Activated CD4-positive, alpha-beta T cell treated with anti-CD3 and anti-CD28 coated beads, Interleukin-2, Interleukin-4, amounts not matched to agents 100 ng/mL and 50 ng/mL, durations not matched to agents 16 hours and 8 hours (primary cell): ENCODE data around the gene GDPGP1.
"Not testable (repeated sequence)": the region's sequence is repeated elsewhere in the genome, so short reads cannot be mapped to it uniquely, and the experiment has no call there.

Source experiments
- DNase-seq: peaks from one replicate; pipeline ENCODE4 v3.0.0-alpha.2; 2020; ENCODE audit warnings: low spot score

GDPGP1 gene

GRCh38 chr15:90261811-90262210 is 27.8 kb downstream of the GDPGP1 start:
- no peak for DNase-seq

DNA sequence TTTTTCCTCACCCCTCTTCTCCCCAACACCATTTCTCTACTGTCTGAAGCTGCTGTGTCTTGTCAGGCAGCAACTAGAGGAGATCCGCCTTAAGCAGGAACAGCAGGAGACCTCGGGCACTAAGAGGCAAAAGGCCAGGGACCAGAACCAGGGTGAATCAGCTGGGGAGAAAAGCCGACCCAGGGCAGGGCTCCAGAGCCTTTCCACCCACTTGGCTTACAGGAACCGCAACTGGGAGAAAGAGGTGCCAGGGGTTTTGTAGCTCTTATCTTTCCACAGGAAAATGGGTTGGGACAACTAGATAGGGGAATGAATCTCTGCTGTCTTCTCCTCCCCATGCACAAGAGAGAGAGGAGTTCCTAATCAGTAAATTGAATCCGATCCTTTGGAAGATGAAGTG is 28.4 kb downstream of the GDPGP1 start:
- DNase-seq = no peak

- DNase-seq = peak; percentile 58
Measured at GRCh38 chr15:90264671-90265070, 30.7 kb downstream of the GDPGP1 start.

- peak; percentile 94 for DNase-seq
Measured at GRCh38 chr15:90265271-90266060, 31.5 kb downstream of the GDPGP1 start, which contains the start of gene NGRN. NGRN (plus strand) TSS chr15:90265672; CDS start chr15:90265713, 41 bp downstream.

DNA sequence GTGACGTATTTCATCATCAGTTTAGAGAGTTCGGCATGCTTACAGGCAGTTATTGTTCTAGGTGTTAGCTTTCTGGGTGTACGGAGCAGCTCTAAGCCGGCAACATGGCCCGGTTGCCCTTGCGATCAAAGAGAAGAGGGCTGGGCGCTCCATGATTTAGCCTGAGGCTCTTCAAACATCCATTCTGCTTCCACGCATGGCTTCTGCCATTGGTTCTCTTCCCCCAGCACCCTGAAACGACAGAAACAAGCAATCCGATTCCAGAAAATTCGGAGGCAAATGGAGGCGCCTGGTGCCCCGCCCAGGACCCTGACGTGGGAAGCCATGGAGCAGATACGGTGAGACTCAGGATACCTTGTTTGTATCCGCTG is 32.0 kb downstream of the GDPGP1 start:
- DNase-seq = peak; percentile 63

DNA sequence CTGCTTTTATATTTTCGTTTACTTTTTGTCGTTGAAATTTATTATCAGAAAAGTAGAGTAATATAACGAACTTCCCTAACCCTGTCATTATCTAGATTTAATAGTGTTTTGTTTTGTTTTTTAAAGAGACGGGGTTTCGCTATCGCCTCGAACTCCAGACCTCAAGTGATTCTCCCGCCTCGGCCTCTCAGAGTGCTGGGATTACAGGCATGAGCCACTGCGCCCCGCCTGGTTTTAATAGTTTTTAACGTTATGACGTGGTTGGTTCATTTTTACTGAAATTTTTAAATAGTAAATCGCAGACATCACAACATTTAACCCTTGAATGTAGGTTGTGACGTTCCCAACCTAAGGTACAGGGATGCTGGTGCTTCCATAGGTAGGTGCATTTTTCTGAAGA is 32.5 kb downstream of the GDPGP1 start:
- peak; percentile 24 for DNase-seq

- no peak for DNase-seq
Measured at GRCh38 chr15:90268415-90268814, 34.4 kb downstream of the GDPGP1 start.

DNA sequence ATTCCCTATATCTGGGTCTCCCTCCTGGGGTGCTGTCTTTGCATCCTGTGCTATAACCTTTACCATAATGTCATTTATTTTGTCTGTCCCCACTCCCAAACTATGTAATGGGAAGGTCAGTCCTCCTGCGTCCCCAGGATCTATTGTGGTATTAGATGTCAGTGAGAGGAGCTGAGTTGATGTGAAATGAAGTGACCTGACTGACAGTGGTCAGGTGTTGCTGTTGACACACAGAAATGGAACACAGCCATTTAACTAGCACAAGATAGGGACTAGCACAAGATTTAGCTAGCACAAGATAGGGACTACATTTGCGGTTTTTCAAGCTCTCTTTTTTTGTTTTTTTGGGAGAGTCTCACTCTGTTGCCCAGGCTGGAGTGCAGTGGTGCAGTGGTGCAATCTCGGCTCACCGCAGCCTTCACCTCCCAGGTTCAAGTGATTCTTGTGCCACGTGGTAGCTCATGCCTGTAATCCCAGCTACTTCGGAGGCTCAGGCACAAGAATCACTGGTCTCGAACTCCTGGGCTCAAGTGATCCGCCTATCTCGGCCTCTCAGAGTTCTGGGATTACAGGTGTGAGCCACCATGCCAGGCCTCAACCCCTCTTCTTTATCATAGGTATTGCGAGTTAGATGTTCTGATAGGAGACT is 36.6 kb downstream of the GDPGP1 start:
- no peak for DNase-seq

- DNase-seq = no peak
Measured at GRCh38 chr15:90271459-90272166, 37.6 kb downstream of the GDPGP1 start.

GRCh38 chr15:90278467-90278866 is 44.5 kb downstream of the GDPGP1 start:
- DNase-seq = not testable (repeated sequence)

DNA sequence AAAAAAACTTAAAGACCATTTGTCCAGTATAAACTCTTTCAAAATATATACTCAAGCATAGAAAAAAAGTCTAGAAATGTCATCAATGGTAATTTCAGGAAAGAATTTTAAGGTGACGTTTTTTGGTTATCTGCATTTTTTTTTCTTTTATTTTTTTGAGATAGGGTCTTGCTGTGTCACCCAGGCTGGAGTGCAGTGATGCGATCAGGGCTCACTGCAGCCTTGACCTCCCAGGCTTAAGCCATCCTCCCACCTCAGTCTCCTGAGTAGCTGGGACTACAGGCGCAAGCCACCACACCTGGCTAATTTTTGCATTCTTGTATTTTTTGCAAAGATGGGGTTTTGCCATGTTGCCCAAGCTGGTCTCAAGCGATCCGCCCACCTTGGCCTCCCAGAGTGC is 46.7 kb downstream of the GDPGP1 start:
- not testable (repeated sequence) for DNase-seq

DNA sequence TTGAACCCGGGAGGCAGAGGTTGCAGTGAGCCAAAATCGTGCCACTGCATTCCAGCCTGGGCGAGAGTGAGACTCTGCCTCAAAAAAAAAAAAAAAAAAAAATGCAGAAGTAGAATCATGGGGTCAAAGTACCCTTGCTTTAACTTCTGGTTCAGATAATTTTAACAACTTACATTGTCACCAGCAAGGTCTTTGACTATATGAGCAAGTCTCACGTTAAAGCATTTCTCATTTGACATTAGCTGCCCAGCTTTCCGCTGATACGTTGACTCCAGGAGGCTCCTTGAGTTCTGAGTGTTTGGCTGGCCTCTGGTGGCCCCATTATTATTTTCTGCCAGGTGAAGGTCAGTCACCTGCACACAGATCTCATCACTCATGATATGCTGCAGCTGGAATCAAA is 47.6 kb downstream of the GDPGP1 start:
- DNase-seq = not testable (repeated sequence)

DNA sequence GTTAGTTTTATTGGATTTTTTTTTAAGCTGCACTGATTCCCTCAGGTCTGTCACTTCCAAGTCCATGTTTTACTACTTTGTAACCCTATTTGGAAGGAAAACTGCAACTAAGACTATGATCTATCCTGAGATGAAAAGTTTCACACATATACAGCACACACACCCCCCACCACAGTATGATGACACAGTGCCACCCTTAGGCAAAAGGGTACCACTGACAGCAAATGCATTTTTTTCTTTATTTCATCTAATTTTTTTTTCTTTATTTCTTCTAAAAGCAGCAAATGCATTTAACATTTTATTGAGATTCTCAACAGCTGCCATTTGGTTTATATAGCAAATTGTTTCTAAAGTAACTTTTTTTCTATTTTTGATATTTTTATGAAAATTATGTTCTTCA is 52.7 kb downstream of the GDPGP1 start:
- DNase-seq = no peak

GRCh38 chr15:90287101-90287500 is 53.1 kb downstream of the GDPGP1 start:
- no peak for DNase-seq

DNA sequence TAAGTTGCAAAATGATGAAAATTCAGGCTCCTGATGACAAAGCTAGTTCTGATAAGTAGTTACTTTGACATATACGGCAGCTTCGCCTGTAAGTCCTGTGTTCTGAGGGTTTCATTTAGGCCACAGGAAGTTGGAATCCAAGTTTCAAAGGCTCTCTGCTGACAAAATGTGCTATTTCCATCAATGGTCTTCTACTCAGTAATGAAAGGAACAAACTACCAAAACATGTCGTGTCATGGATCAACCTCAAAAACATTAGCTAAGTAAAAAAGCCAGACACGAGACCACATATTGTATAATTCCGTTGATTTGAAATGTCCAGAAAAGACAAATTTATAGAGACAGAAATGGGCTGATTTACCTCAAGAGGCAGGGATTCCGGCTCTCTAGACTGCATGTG is 53.9 kb downstream of the GDPGP1 start:
- no peak for DNase-seq

DNA sequence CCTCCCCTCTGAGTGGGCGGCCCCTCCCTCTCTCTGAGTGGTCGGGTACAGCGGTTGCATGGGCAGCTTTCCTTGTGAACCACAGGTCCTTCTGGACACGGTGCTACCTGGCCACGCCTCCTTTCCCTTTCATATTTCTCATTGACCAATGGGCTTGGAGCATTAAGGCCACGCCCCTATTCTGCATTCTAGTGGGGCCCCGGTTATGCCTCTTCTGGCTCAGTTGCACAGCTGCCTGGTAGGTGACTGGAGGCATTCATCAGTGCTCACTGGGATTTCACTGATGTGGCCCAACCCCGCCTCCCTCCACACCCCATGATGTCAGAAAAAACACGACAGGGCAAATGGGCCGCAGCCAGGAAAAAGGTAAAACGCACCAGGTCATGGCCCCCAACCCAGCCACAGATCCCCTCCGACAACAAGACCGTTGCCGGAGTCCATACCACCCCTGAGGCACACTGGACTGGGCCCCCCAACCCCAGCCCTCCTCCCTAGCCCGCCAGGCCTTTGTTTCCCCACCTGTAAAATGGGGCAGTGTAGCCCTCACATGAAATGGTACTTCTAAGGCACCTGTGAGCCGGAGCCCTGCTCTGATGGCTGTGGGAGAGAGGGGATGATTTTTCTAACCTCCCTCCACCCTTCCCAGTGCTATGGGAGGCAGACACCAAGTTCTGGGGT is 57.8 kb downstream of the GDPGP1 start:
- DNase-seq = no peak

GRCh38 chr15:90293040-90293810 is 59.2 kb downstream of the GDPGP1 start:
- peak; percentile 75 for DNase-seq

GRCh38 chr15:90294159-90294558 is 60.1 kb downstream of the GDPGP1 start:
- DNase-seq = no peak

DNA sequence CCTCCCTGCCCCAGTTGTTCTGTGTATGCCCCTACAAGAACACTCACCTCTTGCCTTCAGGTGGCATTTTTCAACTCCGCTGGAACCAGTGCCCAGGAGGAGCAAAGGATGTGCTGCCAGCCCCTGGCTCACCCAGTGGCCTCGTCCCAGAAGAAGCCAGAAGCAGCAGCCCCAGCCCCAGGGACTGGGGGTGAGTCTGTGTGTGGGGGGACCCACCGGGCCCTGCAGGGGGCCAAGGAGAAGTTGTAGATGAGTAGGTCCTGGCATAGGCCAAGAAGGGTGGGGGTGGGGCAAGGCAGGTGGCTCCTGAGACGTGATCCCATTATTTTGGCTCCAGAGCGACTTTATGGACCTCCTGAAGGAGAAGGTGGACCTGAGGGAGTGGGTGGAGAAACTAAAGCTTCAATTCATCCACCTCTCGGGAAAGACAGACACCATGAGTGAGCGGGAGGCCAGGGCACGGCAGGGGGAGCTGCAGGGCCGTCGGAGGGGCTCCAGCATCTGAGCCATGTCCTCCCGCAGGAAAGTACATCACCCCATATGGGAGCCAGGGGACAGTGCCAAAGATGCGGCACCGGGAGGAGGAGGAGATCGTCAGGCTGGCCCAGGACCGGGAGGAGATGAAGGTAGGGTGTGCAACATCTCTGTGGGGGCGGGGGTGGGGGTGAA is 60.7 kb downstream of the GDPGP1 start:
- no peak for DNase-seq

DNA sequence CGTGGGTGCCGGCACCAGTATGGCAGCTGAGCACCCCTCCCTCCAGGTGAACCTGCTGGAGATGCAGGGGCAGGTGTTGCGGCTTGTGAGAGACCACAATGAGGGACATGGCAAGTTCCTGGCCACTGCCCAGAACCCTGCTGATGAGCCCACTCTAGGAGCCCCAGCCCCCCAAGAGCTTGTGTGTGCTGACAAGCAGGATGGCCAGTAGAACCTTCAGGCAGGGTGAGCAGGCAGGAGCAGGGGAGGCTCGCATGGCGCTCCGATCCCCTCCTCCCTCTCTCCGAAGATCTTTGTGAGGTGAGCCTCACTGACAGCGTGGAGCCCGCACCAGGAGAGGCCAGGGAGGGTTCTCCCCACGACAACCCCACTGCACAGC is 61.2 kb downstream of the GDPGP1 start:
- no peak for DNase-seq
